GM18858 (cell line): ENCODE results near the gene WDHD1.
"Not testable (repeated sequence)": the region's sequence is repeated elsewhere in the genome, so short reads cannot be mapped to it uniquely, and the experiment has no call there.

Source experiments
- ATAC-seq: cut with Tn5 transposase; IDR thresholded peaks from one replicate; pipeline ENCODE4 v1.9.1; 2021; ENCODE audit not compliant: unreplicated experiment

WDHD1 gene, protein sequence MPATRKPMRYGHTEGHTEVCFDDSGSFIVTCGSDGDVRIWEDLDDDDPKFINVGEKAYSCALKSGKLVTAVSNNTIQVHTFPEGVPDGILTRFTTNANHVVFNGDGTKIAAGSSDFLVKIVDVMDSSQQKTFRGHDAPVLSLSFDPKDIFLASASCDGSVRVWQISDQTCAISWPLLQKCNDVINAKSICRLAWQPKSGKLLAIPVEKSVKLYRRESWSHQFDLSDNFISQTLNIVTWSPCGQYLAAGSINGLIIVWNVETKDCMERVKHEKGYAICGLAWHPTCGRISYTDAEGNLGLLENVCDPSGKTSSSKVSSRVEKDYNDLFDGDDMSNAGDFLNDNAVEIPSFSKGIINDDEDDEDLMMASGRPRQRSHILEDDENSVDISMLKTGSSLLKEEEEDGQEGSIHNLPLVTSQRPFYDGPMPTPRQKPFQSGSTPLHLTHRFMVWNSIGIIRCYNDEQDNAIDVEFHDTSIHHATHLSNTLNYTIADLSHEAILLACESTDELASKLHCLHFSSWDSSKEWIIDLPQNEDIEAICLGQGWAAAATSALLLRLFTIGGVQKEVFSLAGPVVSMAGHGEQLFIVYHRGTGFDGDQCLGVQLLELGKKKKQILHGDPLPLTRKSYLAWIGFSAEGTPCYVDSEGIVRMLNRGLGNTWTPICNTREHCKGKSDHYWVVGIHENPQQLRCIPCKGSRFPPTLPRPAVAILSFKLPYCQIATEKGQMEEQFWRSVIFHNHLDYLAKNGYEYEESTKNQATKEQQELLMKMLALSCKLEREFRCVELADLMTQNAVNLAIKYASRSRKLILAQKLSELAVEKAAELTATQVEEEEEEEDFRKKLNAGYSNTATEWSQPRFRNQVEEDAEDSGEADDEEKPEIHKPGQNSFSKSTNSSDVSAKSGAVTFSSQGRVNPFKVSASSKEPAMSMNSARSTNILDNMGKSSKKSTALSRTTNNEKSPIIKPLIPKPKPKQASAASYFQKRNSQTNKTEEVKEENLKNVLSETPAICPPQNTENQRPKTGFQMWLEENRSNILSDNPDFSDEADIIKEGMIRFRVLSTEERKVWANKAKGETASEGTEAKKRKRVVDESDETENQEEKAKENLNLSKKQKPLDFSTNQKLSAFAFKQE

DNA sequence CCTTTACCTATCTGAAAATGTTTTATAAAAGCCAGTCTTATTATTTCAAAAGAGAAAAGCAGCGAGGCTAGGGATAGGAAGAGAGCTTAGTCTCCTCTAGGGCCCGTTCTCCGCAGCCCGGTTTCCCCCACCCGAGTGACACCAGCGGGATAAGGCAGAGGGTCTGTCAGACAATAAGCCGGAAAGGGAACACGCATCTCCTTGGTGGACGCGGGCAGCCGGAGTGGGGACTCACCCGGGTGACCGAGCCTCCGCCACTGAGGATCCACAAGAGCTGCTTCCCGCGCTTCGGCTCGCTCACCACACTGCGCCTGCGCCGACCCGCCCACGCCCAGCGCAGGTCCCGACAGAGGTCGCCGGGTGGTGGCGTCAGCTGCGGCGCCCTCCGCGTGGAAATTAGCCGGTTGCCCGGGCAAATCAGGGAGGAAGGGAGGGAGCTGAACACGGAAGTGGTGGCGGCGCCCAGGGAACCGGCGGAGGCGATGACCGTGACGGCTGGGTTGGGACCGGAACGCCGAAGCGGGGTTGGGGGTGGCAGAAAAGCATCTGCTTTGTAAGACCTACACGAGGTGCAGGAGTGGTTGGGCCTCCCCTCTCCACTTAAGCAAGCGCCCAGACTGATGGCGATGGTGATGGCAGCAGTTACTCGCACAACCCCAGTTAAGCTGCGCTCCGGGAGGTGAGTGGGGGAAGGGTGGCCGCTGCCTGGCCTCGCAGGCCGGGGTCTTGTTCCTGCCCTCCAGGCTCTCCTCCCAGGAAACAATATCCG is at the start of gene WDHD1, which contains the start of gene SOCS4:
TSS of gene WDHD1 (minus strand) at position 307 of the 769 bp plus-strand sequence. CDS start 312 bp downstream, outside the sequence.
TSS of gene SOCS4 (plus strand) at position 444 of the 769 bp plus-strand sequence. CDS start 15,806 bp downstream, outside the sequence.
- ATAC-seq = peak; percentile 80

GRCh38 chr14:55075628-55076175 is 48.8 kb upstream of the WDHD1 start:
- ATAC-seq = no peak

- peak; percentile 31 for ATAC-seq
Observed at GRCh38 chr14:55074662-55075061, 47.8 kb upstream of the WDHD1 start.

GRCh38 chr14:55073856-55074255 is 47.0 kb upstream of the WDHD1 start:
- no peak for ATAC-seq

DNA sequence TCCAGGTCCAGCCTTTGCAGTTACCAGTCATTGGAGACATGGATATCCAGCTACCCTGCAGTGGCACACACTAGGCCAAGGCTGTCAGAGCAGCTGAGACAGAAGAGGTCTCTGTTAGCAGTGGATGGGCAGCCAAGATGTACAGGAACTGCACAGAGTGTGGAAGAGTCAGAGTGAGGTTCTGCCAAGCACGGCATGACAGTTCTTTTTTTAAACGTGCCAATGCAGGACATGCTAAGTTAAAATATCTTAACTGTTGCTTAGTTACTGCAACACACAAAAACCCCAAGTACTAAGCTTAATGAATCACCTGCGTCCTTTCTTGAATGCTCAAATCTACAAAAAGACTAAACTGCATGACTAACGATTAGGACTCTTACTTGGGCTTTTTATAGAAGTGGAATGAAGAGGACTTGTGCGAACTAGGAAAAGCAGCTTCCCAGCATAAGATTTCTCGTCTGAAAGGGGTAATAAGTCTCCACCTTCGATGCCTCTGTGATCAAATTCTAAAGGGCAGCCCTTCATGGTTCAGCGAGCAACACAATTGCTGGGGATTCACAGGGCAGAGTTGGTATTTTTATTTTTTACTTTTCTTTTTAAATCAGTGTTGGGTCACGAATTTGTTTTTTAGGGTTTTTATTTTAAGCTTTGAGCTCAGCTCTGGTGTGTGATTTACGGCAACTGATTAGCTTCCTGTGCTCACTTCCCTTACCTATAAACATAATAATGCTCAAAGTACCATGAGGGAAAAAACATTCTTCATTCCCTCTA is 45.2 kb upstream of the WDHD1 start:
- ATAC-seq = peak; percentile 32

DNA sequence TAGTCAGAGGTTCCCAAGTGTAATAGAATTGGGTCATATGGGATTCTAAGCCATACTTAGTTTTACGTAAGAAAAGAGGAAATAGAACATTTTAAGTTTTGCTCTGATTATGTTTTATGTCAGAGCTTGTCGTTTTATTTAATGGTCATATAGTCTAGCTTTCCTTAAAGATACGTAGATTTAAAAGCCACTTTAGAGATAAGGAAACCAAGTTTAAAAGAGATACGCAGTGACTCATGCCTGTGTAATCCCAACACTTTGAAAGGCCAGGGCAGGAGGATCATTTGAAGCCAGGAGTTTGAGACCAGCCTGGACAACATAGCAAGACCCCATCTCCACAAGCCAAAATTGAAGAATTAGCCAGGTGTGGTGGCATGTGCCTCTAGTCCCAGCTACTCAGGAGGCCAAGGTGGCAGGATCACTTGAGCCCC is 44.1 kb upstream of the WDHD1 start:
- no peak for ATAC-seq

DNA sequence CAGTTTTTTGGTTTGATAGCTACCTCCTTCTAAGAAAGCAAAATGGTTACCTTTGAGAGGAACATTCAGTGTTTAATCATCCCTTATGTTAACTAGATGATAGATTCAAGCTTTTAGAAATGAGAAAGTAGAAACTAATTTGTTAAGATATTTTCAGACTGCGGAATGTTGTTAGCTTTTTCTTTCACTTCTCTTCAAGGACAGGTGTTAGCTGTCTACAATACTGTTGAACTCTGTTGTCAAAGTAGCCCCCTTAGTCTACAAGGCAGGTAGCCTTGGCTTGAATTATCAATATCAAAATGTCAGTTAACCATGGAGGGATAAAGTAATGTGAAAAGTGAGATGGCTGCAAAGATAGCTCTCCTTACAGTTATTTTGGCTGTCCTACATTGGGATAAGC is 39.3 kb upstream of the WDHD1 start:
- ATAC-seq = no peak

- ATAC-seq = no peak
Observed at GRCh38 chr14:55065411-55065810, 38.5 kb upstream of the WDHD1 start.

GRCh38 chr14:55064896-55065295 is 38.0 kb upstream of the WDHD1 start:
- ATAC-seq = not testable (repeated sequence)

DNA sequence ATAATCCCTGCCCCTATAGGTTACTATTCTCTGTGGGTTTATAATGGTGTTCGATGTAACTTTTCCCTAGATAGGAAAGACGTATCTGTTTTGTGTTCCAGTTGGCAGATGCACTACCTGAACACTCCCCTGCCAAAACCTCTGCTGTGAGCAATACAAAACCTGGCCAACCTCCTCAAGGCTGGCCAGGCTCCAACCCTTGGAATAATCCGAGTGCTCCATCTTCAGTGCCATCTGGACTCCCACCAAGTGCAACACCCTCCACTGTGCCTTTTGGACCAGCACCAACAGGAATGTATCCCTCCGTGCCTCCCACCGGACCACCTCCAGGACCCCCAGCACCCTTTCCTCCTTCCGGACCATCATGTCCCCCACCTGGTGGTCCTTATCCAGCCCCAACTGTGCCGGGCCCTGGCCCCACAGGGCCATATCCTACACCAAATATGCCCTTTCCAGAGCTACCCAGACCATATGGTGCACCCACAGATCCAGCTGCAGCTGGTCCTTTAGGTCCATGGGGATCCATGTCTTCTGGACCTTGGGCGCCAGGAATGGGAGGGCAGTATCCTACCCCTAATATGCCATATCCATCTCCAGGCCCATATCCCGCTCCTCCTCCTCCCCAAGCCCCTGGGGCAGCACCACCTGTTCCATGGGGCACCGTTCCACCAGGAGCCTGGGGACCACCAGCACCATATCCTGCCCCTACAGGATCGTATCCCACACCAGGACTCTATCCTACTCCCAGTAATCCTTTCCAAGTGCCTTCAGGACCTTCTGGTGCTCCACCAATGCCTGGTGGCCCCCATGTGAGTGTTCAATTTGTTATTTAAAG is 35.8 kb upstream of the WDHD1 start:
- no peak for ATAC-seq

GRCh38 chr14:55059333-55059732 is 32.4 kb upstream of the WDHD1 start:
- no peak for ATAC-seq

GRCh38 chr14:55057919-55058318 is 31.0 kb upstream of the WDHD1 start:
- ATAC-seq = no peak

DNA sequence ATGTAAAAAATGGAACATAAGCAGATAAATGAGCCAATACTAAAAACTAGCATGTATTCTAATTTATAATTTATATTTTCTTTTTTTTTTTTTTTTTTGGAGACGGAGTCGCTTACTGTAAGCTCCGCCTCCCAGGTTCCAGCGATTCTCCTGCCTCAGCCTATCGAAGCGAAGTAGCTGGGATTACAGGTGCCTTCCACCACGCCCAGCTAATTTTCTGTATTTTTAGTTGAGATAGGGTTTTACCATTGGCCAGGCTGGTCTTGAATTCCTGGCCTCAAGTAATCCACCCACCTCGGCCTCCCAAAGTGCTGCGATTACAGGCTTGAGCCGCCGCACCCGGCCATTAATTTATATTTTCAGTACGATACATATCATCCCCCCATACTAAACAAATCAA is 27.2 kb upstream of the WDHD1 start:
- ATAC-seq = no peak

DNA sequence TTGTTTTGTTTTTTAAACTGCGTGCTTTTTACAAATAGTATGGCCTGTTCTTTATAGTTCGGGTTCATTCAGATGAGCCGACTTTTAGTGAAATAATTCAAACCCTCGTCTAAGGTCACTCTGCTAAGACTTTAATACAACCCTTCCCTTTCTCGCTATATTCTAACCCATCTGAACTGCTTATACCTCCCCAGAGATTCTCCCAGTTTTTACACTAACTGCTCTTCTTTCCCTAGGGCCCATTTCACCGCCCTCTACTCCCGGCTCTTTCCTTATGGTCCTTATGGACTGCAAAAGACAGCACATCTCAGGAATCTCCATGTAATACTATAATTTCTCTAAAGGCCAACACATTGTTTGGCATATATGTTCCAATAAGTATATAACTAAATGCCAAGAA is 26.6 kb upstream of the WDHD1 start:
- ATAC-seq = no peak

GRCh38 chr14:55053018-55053417 is 26.1 kb upstream of the WDHD1 start:
- no peak for ATAC-seq

DNA sequence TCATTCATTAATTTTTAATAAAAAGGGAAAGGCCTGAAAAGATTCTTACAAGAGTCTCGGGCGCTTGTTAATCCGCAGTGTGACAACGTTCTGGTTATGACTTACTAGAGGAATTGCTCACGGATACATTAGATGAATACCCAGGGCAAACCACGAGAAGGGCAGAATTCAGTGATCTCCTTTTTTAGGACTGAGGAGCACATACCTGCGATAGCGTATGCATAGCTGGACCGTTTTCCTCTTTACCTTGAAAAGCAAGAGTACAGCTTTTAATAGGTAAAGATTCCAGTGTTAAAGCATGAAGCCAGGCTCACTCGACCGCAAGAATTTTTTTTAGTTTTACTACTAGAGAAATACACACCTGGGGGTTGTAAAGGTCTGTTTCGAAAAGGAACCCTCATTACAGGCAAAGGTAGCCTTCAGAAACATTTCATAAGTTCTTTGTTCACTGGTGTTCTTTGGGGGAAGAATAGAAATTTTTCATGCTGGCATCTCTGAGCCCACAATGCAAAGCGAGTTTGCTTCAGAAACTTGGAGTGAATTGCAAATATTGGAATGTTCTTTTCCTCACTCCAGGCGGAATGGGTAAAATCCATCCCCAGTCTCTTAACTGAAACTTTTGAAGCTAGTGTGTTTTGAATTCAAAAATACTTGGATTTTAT is 25.5 kb upstream of the WDHD1 start:
- no peak for ATAC-seq

- peak; percentile 88 for ATAC-seq
Observed at GRCh38 chr14:55051423-55052268, 24.7 kb upstream of the WDHD1 start, which contains the start of gene MAPK1IP1L. Gene MAPK1IP1L (plus strand): TSS chr14:55051647. CDS start chr14:55061684, 10,037 bp downstream.
